NCI-H2196 (cell line): ENCODE measurements around the gene ZNF746.

Source experiments
- DNase-seq: peaks from one replicate; lab custom pipeline; 2025; ENCODE audit not compliant: unreplicated experiment; lab: John Stamatoyannopoulos, UW

ZNF746 gene

DNA sequence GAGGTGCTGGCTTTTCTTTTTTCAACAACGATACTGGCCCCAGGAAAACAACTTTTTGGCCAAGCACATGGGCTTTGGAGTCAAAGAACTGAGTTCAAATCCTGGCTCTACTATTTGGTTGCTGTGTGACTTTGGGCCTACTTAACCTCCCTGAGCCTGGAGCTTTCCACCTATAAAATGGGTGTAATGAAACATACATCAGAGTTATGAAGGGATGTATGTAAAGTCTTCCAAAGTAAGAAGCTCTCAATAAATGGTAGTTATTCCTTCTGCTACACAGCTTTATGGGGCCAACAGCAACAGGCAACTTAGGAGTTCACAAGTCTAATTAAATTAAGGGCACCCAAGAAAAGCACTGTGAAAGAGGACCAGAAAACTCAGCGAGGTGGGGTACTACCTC is 69.7 kb downstream of the ZNF746 start:
- DNase-seq, result no peak

DNA sequence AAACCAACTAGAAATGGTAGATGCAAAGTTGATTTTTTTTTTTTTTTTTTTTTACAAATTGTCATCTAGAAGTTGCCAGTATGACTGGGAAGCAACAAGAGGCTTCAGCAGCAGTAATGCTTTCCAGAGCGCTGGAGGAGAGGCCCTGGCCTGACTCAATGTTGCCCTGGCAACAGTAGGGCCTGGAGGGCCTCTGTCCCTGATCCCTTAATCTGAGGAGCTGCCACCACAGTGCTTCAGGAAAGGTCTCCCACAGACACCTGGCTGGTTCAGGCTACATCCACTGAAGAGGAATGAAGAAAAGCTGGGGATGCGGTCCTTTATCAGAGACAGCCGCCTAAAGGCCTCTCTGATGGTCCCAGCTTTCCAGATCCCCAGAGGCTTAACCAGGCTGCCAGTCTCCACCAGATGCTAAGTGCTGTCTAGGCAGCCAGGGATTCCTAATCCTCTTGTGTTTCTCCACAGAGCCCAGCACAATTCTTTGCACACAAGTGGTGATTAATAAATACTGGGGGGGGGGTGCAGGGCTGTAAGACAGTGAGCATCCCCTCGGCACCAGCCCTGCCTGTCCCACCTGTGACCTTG is 70.4 kb downstream of the ZNF746 start:
- DNase-seq, result no peak

DNA sequence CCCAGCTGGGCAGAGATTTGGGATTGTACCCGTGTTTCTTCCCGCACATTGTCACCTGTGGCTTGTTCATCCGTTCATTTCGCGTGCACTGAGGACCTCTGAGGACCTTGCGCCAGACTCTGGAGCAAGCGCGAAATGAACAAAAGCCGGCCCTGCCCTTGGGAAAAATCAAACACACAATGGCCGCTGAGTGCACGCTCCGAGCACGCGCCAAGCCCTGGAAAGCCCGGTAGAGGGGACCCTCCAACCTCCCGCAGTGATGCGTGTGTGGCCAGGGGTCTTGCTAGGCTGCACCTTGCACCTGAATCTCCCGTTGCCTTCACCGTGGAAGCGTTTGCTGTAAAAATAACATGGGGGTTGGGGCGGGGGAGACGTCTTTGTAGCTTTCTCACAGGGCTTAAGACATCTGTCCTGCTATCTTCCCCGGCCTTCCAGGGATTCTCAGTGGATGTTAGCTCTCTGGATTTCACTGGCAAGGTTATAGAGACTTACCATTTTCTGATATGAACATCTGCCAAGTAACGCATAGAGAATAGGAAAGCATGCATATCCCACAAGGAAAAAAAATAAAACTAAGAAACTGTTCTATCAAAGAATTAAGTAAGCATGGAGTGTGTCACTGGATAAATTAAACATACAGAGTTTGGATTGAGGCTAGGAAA is 74.0 kb downstream of the ZNF746 start:
- no peak for DNase-seq

DNA sequence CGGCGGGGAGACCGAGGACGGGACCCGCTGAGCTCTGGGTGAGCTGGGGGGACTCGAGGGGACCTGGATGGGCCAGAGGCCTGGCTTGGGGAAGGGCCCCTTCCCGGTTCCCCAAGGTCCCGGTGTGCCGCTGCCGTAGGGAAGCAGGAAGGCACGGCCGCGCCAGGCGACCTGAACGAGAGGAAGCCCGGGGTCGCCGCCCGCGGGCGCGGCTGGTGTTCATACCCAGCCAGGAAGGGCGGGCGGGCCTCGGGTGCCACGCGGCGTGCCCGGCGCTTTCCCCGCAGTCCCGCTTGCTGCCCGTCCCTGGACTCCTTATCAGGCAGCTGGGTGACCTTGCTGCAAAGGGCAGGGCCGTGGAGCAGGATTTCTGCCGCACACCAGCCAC is 74.7 kb downstream of the ZNF746 start:
- no peak for DNase-seq
